Neural progenitor cell (in vitro differentiated cells): ENCODE measurements around the gene KIF9. TPM values are rescaled to one million over a fixed set of nuclear protein-coding genes. Genes with fewer than 3 reads are reported as not detected.

Experiments used
- DNase-seq: peaks from one replicate; pipeline ENCODE4 v3.0.0-alpha.2; 2016; ENCODE audit warnings: low spot score
- H2AFZ ChIP-seq: fragments of 200-600 bp; sonication (generic); replicated peaks from 2 replicates; pipeline ENCODE4 v1.6.1; 2016; ENCODE audit warnings: antibody characterized with exemption
- H3F3A ChIP-seq: fragments of 200-600 bp; sonication (generic); 2 replicates; pipeline ENCODE4 v1.6.1; 2016; ENCODE audit warnings: antibody characterized with exemption, low read depth
- H3K27ac ChIP-seq: fragments of 200-600 bp; sonication (generic); 2 replicates; pipeline ENCODE4 v1.5.1; 2016; ENCODE audit warnings: mild to moderate bottlenecking
- H3K27me3 ChIP-seq: fragments of 200-600 bp; sonication (generic); 2 replicates; pipeline ENCODE4 v1.6.1; 2016; ENCODE audit warnings: mild to moderate bottlenecking, moderate library complexity
- H3K36me3 ChIP-seq: fragments of 200-600 bp; sonication (generic); 2 replicates; pipeline ENCODE4 v1.5.1; 2016
- H3K4me1 ChIP-seq: fragments of 200-600 bp; sonication (generic); 2 replicates; pipeline ENCODE4 v1.6.1; 2016; ENCODE audit warnings: mixed run types
- H3K4me2 ChIP-seq: fragments of 200-600 bp; sonication (generic); 2 replicates; pipeline ENCODE4 v1.6.1; 2016
- H3K4me3 ChIP-seq: fragments of 200-600 bp; sonication (generic); 2 replicates; pipeline ENCODE4 v1.5.1; 2016
- H3K79me2 ChIP-seq: fragments of 200-600 bp; sonication (generic); 2 replicates; pipeline ENCODE4 v1.6.1; 2016; ENCODE audit warnings: low read depth
- H3K9ac ChIP-seq: fragments of 200-600 bp; sonication (generic); 2 replicates; pipeline ENCODE4 v1.6.1; 2016
- H3K9me3 ChIP-seq: fragments of 200-600 bp; sonication (generic); 2 replicates; pipeline ENCODE4 v1.5.1; 2016; ENCODE audit warnings: low read depth
- H4K20me1 ChIP-seq: fragments of 200-600 bp; sonication (generic); 2 replicates; pipeline ENCODE4 v1.6.1; 2016; ENCODE audit warnings: low read depth
- H3K27ac Mint-ChIP-seq: 3 replicates; pipeline ENCODE4 v1.8.0; 2021; ENCODE audit warnings: mixed read lengths
- H3K27me3 Mint-ChIP-seq: 2 replicates; pipeline ENCODE4 v1.8.0; 2022; ENCODE audit warnings: low read depth, mild to moderate bottlenecking, inconsistent platforms, moderate library complexity, mixed read lengths; ENCODE audit not compliant: insufficient read depth
- H3K36me3 Mint-ChIP-seq: 3 replicates; pipeline ENCODE4 v1.8.0; 2021; ENCODE audit warnings: mixed read lengths
- H3K4me1 Mint-ChIP-seq: 3 replicates; pipeline ENCODE4 v1.8.0; 2021; ENCODE audit warnings: mixed read lengths
- H3K4me3 Mint-ChIP-seq: 3 replicates; pipeline ENCODE4 v1.8.0; 2021; ENCODE audit warnings: mild to moderate bottlenecking, moderate library complexity, mixed read lengths
- H3K9me3 Mint-ChIP-seq: 3 replicates; pipeline ENCODE4 v1.8.0; 2020; ENCODE audit warnings: mixed read lengths
- EZH2 ChIP-seq: fragments of 200-600 bp; sonication (generic); IDR thresholded peaks from 2 replicates; pipeline ENCODE4 v1.6.1; 2017; ENCODE audit warnings: antibody characterized with exemption, mild to moderate bottlenecking, moderate library complexity
- EZH2phosphoT487 ChIP-seq: fragments of 200-600 bp; sonication (generic); IDR thresholded peaks from 2 replicates; pipeline ENCODE4 v1.6.1; 2017; ENCODE audit warnings: antibody characterized with exemption
- total RNA-seq: library from RNA; depleted of rRNA; stranded (reverse); fragments of >200 nt; gene quantifications from 2 replicates; pipeline ENCODE4 v1.2.3, GENCODE V29; 2015; ENCODE audit warnings: low replicate concordance
- TF ChIP-seq, protein P1 (sequence below): fragments of 200-600 bp; sonication (generic); IDR thresholded peaks from 2 replicates; pipeline ENCODE4 v1.5.1; 2017; ENCODE audit warnings: antibody characterized with exemption, mild to moderate bottlenecking

KIF9 gene
- total RNA-seq, 1 donor from 2014 or later: 6.4 TPM

DNA sequence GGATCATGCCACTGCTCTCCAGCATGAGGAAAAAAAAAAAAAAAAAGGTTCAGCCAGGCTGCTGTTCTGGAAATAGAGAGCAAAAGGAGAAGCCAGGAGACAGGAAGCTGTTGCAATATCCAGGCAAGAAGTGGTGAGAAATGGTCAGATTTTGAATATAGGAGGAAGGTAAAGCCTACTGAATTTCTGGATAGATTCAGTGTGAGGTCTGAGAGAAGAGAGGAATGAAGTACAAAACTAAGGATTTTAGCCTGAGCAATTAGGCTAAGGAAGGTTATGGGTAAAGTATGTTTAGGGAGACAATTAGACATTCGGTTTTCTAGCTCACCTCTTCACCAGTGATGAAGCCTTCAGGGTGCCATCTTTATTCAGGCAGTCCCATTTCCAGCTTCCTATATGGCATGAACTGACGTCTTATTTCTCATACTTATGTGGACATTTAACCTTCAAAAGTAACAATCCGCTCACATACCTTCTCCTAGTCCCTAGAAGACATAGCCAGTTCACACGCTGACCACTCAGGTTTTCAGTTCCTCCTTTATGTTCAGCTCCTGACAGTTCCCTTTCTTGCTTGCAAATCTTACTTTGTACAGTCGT, 57.2 kb downstream of the KIF9 start:
- Mint-ChIP-seq H3K4me3 (no peak overlapping the region), H3K4me1 (no peaks in the 10 kb centered on the region), H3K27me3 (peaks cover 5% of the 10 kb centered on the region), H3K27ac (no peak overlapping the region), H3K9me3 (no peaks in the 10 kb centered on the region), H3K36me3 (peaks cover 5% of the 10 kb centered on the region)
- Histone ChIP-seq H3K27me3 (no peaks in the 10 kb centered on the region), H3K27ac (no peak overlapping the region), H3K79me2 (no peaks in the 10 kb centered on the region), H3K9me3 (no peaks in the 10 kb centered on the region), H3K9ac (no peak overlapping the region), H3F3A (no peaks in the 10 kb centered on the region), H3K36me3 (no peaks in the 10 kb centered on the region), H2AFZ (no peak overlapping the region), H4K20me1 (no peaks in the 10 kb centered on the region), H3K4me1 (no peaks in the 10 kb centered on the region), H3K4me3 (no peak overlapping the region), H3K4me2 (no peak overlapping the region)
- TF ChIP-seq EZH2: no peak
- no peak for TF ChIP-seq EZH2phosphoT487
- TF ChIP-seq, protein P1, sequence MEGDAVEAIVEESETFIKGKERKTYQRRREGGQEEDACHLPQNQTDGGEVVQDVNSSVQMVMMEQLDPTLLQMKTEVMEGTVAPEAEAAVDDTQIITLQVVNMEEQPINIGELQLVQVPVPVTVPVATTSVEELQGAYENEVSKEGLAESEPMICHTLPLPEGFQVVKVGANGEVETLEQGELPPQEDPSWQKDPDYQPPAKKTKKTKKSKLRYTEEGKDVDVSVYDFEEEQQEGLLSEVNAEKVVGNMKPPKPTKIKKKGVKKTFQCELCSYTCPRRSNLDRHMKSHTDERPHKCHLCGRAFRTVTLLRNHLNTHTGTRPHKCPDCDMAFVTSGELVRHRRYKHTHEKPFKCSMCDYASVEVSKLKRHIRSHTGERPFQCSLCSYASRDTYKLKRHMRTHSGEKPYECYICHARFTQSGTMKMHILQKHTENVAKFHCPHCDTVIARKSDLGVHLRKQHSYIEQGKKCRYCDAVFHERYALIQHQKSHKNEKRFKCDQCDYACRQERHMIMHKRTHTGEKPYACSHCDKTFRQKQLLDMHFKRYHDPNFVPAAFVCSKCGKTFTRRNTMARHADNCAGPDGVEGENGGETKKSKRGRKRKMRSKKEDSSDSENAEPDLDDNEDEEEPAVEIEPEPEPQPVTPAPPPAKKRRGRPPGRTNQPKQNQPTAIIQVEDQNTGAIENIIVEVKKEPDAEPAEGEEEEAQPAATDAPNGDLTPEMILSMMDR: no peak
- DNase-seq: no peak

GRCh38 chr3:47223755-47224154, 58.8 kb downstream of the KIF9 start:
- H3K9ac ChIP-seq: no peak overlapping the region
- no peak overlapping the region for H3K27ac ChIP-seq
- H3K79me2 ChIP-seq: no peaks in the 10 kb centered on the region
- H3K36me3 ChIP-seq: no peaks in the 10 kb centered on the region
- H3K4me1 Mint-ChIP-seq: no peaks in the 10 kb centered on the region
- TF ChIP-seq, protein P1: no peak
- TF ChIP-seq EZH2phosphoT487: no peak
- TF ChIP-seq EZH2: no peak
- H3K27ac Mint-ChIP-seq: no peak overlapping the region
- no peaks in the 10 kb centered on the region for H4K20me1 ChIP-seq
- DNase-seq: no peak
- H3K36me3 Mint-ChIP-seq: peaks cover 6% of the 10 kb centered on the region
- H3K4me3 ChIP-seq: no peak overlapping the region
- H3F3A ChIP-seq: no peaks in the 10 kb centered on the region
- no peaks in the 10 kb centered on the region for H3K9me3 ChIP-seq
- no peak overlapping the region for H3K4me2 ChIP-seq
- H2AFZ ChIP-seq: no peak overlapping the region
- no peak overlapping the region for H3K4me3 Mint-ChIP-seq
- no peaks in the 10 kb centered on the region for H3K9me3 Mint-ChIP-seq
- peaks cover 5% of the 10 kb centered on the region for H3K27me3 Mint-ChIP-seq
- H3K27me3 ChIP-seq: no peaks in the 10 kb centered on the region
- no peaks in the 10 kb centered on the region for H3K4me1 ChIP-seq

GRCh38 chr3:47221798-47222197, 60.8 kb downstream of the KIF9 start:
- Histone ChIP-seq H3F3A (no peaks in the 10 kb centered on the region), H2AFZ (no peak overlapping the region), H3K27me3 (no peaks in the 10 kb centered on the region), H3K4me1 (no peaks in the 10 kb centered on the region), H3K4me2 (no peak overlapping the region), H3K36me3 (no peaks in the 10 kb centered on the region), H3K9me3 (no peaks in the 10 kb centered on the region), H3K27ac (no peak overlapping the region), H3K4me3 (no peak overlapping the region), H3K9ac (no peak overlapping the region), H4K20me1 (no peaks in the 10 kb centered on the region), H3K79me2 (no peaks in the 10 kb centered on the region)
- peak overlapping the region; percentile 54 for H3K27ac Mint-ChIP-seq
- no peak for DNase-seq
- H3K27me3 Mint-ChIP-seq: no peaks in the 10 kb centered on the region
- H3K36me3 Mint-ChIP-seq: peaks cover 2% of the 10 kb centered on the region
- H3K4me1 Mint-ChIP-seq: no peaks in the 10 kb centered on the region
- H3K9me3 Mint-ChIP-seq: no peaks in the 10 kb centered on the region
- TF ChIP-seq EZH2phosphoT487: no peak
- no peak for TF ChIP-seq EZH2
- TF ChIP-seq, protein P1: no peak
- no peak overlapping the region for H3K4me3 Mint-ChIP-seq
